Stimulated activated CD8-positive, alpha-beta memory T cell treated with anti-CD3 and anti-CD28 coated beads, Interleukin-15, amount 100 ng/mL, for 24 hours (primary cell): Measurements from ENCODE around the gene TRIO.
"Not testable (repeated sequence)": the region's sequence is repeated elsewhere in the genome, so short reads cannot be mapped to it uniquely, and the experiment has no call there.

Experiments used
- DNase-seq: peaks from one replicate; pipeline ENCODE4 v3.0.0-alpha.2; 2020; ENCODE audit warnings: low read depth

The TRIO gene

DNA sequence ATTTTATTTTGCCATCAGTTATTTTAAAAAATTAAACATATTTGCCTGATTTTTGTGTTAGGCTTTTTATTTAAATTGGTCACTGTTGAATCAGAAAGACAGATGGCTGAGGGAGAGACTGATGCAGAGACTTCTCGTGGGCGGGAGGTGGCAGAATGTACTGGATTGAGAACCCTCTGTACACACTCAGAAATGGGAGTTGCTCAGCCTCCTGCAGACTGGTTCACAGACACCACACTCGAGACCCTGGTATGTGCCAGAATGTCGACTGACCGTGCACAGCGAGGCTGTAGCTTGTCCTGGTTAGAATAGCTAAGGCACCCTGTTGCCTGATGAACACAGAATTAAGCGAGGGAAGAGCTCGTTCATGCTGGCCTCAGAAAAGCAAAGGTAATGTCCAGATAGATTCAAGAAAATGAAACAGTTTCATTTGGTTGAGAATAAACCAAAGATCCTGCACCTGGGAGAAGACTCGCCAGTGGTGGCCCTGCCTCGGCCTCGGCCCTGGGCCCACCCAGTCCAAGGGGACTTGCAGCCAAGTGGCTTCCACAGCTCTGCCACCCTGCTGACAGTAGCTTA lies 367.1 kb downstream of the TRIO start:
- DNase-seq: no peak

DNA sequence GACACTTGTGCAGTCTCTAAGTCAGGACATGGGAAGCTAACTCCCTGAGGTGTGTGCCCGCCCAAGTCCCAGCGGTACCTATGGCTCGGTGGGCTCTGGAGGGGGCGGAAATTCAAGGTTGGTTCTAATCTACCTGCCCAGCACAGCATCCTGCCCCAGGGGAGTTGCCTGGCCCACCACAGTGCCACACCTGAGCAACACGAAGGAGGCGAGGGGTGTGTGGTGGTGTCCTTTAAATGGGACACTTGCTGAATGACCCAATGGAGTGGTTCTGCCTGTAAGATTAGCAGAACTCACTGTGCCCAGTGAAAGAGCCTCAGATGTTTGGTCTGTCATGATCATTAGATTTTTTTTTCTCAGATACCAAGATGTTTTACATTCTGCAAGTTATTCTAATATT lies 367.7 kb downstream of the TRIO start:
- DNase-seq: no peak

DNA sequence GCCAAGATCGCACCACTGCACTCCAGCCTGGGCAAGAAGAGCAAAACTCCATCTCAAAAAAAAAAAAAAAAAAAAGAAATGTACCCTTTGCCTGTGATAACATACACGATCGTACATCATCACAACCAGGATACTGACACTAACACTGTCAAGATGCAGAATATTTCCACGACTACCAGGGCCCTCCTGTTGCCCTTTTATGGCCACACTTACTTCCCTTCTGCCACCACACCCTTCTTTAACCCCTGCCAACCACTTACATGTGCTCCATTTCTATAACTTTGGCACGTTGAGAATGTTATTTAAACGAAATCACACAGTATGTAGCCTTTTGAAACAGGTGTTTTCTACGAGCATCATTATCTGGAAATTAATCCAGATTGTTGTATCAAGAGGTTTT lies 369.4 kb downstream of the TRIO start:
- no peak for DNase-seq

DNA sequence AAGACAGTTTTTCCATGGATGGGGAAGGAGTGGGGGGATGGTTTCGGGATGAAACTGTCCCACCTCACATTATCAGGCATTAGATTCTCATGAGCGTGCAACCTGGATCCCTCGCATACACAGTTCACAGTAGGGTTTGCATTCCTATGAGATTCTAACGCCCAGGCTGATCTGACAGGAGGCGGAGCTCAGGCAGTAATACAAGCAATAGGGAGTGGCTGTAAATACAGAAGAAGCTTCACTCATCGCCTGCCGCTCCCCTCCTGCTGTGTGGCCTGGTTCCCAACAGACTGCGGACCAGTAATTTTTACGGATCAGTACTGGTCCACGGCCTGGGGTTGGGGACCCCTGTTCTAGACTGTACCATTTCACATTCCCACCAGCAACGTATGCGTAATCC lies 370.1 kb downstream of the TRIO start:
- no peak for DNase-seq

DNA sequence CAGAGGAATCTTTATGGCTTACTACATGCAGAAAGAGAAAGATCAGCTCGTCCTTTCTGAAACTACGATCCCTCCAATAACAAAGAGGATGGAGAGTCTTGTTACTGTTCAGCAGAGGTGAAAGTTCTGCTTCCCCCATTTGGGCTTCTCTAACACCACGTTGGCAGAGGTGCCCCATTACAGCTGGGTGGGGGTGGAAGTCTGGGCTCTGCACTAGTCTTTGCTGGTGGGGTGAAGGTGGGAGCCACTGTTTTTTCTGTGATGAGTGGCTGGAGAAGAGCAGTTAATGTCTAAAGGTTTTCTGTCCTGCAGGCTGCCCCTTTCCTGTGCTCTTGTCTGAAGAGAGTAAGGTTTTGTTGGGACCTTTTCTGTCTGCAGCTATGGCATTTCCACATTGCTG lies 373.8 kb downstream of the TRIO start:
- no peak for DNase-seq

DNA sequence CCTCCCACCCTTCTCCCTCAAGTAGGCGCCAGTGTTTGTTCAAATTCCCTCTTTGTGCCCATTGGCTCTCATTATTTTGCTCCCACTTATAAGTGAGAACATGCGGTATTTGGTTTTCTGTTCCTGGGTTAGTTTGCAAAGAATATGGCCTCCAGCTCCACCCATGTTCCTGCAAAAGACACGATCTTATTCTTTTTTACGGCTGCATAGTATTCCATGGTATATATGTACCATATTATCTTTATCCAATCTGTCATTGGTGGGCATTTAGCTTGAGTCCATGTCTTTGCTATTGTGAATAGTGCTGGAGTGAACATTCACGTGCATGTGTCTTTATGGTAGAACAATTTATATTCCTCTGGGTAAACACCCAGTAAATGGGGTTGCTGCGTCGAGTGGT lies 375.5 kb downstream of the TRIO start:
- DNase-seq: no peak

DNA sequence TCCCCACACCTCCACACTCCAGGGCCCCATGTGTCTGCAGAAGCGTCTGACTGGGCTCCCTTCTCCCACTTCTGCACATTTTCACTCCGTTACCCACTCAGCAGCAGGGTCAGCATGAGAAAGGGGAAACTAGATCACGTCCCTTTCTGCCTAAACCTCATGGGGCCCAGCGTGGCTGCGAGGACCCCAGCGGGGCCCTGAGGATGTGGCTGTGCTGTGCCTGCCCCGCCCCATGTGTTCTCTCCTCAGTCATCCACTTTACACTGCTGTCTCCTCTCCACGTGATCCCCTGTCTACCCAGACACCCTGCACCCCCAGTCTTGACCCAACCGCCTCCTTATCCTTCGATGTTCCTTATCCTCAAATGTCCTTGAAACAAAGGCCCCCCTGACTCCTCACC lies 378.6 kb downstream of the TRIO start:
- DNase-seq: no peak

DNA sequence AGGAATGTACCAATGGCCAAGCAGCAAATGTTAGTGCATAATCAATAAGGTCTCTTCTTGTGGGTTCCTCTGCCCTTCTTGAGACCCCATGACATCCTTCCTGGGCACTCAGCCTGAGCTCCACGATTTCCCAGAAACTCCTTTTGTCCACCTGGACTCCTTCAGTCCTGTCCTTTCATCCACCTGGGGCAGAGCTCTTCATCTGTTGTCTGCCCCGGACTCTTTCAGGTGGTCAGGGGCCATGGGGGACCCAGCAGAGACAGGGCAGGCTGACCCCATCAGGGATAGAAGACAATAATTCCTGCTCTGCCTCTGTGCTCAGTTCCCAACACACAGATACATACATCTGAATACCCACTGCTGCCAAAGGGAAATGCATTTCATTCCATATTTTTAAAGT lies 379.6 kb downstream of the TRIO start:
- DNase-seq: no peak

DNA sequence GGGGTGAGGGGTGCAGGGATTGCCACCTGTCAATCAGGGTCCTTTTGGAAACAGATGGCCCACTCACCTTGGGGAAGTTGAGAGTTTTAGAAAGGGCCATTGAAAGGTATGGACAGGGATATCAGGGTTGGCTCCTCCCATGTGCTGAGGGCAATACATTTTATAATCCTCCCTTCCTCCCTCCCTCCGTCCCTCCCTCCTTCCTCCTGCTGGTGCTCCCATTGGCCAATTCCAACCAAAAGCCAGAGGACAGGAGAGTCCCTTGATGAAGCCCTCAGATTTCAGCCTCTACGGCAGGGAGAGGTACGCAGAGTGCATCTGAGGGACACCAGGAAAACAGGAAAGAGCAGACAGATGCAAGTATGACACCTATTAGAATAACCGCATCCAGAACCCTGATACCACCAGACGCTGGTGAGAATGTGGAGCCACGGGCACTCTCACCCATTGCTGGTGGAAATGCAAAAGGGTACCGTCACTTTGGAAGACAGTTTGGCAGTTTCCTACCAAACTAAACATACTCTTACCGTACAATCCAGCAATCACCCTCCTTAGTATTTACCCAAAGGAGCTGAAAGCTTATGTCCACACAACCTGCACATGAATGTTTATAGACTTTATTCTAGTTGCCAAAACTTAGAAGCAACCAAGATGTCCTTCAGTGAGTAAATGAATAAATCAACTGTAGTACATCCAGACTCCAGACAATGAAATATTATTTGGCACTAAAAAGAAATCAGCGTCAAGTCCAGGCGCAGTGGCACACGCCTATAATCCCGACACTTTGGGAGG lies 380.3 kb downstream of the TRIO start:
- DNase-seq: no peak

DNA sequence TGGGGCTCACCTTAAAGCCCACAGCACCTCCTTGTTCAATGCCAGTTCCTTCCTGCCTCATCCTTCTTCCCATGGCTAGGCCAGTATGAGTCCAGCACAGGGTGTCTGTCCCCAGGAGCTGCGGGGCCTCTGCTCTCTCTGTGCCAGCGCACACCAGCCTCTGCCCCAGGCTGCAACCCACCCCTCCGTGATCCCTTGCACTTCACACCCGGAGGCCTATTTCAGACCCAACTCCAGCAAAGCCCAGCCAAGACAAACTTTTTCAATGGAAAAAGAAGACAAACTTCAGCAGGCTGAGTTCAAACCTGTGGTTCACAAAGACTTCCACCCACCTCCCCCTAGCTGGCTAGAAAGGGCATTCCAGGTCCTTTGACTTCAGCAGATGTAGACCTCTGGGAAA lies 382.3 kb downstream of the TRIO start:
- no peak for DNase-seq

DNA sequence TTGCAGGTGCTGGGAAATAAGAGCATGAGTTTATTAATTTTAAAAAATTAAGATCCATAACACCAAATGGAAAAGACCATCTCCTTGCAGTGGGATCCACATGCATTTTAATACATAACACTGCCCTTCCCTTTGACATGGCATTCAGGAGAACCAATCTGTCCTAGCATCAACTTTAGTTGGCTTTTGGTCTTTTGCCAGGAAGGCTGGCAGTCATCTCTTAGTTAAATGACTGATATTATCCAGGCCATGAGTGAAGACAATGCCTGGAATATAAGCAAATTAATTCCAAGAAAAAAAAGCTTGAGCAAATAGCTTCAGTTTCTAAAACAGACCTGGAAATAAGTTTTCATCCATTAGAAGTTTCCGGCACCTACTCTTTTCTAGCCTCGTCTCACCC lies 383.4 kb downstream of the TRIO start:
- no peak for DNase-seq

DNA sequence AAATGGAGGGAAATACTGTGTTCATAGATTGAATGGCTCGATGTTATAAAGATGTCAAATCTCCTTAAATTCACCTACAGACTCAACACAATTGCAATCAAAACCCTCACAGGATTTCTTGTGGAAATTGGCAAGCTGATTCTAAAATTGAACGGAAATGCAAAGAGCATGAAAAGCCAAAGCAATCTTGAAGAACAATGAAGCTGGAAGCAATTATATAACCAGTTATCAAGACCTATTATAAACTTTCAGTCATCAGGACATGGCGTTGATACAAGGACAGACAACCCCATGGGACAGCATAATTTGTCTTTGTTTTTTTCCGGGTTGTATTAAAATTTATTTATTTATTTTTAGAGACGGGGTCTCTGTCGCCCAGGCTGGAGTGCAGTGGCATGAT lies 385.0 kb downstream of the TRIO start:
- DNase-seq: no peak

DNA sequence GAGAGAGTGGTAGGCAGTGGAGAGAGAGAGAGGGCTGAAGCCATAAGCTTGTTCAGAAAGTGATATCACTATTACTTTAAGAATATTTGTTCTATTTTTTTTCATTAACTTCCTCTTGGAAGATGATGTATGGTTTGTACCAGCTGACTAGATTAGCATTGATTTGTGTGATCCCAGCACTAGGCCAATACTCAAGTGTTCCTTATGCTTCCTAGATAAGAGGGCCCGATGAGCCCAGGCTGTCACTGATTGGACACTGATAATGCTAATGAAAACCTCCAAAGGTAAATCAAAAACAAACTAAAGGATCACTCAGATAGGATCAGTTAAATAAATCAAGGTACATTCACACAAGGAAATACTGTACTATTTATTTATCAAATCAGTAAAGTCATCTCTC lies 385.8 kb downstream of the TRIO start:
- no peak for DNase-seq

DNA sequence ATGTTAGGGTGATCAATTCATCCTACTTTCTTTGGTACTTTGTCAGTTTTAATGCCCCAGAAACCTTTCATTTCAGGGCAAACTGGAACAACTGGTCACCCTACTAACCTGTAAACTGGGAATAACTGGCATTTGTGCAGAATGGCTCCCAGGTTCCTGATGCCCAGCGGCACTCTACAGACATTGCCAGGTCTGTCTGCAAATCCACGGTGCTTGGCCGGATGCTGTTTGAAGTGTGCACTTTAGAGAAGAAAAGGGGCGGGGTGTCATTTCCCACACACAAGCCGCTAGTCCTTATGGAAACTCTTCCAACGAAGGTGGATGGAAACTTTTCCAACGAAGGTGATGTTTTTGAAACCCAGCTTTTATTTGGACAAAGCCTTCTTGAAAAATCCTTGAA lies 388.5 kb downstream of the TRIO start:
- DNase-seq: no peak

DNA sequence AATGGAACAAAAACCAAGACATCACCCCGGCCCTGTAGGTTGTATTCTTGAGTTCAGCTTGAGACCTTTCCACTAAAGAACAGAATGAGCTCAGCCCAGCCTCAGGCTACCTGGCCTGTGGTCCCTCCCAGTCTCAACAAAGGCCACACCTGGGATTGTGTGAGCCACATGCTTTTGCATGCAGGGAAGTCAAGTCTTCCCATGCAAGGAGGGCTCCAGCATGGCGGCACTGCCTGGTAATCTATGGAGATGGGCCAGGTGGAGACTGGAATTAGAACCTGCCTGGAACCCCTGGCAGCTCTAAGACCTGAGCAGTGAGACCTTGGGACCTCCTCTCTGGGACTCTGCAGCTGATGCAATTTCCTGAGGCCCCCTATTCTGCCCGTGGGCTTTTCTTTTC lies 389.0 kb downstream of the TRIO start:
- no peak for DNase-seq

DNA sequence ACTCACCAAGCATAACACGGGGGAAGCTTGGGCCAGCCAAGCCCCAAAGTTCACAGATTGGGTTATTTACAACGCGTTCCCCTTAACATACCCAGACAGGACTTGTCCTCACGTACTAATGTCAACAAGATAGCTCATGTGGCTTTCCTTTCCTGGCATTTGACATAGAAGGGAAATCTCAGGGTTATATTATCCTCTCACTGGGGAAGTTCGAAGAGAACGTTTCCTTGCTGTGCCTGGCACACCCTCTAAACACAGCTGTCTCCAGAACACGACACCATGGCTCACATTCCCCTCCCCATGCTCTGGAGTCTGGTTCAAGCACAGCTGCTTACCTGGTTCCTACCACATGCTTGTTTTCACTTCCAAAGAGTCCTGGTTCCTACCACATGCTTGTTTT lies 391.6 kb downstream of the TRIO start:
- DNase-seq: no peak

DNA sequence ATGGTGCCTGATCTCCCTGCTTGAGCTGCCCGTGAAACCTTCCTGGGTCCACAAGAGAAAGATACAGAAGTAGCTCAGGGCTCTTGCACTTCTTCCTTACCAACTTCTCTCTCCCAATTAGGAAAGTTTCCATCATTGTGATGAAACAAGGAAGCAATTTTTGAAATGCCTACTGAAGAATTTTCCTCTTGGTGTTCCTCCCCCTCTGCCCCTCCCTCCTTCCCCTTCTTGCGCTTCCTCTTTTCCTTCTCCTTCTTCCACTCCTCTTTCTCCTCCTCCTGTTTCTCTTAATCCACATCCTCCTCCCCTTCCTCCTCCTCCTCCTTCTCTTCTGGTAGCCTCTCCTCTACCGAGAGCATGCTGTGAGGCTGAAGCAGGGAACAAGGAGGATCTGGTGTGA lies 402.2 kb downstream of the TRIO start:
- DNase-seq: no peak

DNA sequence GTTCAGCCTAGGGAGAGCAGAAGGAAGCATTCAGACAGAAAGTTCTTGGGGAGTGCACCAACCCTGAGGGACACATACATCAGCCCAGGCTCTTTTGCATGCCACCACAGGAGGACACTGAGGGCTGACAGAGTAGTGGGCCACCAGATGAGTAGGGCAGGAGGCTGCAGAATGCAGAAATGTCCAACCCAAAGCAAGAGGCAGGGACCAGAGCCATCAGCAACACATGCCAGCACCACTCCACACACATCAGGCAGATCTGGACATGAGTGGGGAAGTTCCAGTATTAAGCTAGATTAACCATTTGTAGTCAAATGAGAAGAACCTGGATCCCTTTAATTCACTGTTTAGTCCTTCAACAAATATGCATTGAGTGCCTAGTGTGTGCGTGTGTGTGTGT lies 402.7 kb downstream of the TRIO start:
- no peak for DNase-seq

DNA sequence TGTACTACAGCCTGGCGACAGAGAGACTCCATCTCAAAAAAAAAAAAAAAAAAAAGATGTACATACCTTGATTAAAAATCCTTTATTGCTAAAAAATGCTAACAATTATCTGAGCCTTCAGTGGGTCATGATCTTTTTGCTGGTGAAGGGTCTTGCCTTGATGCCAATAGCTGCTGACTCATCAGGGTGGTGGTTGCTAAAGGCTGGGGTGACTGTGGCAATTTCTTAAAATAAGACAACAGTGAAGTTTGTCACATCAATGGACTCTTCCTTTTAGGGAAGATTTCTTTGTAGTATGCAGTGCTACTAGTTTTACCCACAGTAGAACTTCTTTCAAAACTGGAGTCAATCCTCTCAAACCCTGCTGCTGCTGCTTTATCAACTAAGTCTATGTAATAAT lies 404.5 kb downstream of the TRIO start:
- no peak for DNase-seq

DNA sequence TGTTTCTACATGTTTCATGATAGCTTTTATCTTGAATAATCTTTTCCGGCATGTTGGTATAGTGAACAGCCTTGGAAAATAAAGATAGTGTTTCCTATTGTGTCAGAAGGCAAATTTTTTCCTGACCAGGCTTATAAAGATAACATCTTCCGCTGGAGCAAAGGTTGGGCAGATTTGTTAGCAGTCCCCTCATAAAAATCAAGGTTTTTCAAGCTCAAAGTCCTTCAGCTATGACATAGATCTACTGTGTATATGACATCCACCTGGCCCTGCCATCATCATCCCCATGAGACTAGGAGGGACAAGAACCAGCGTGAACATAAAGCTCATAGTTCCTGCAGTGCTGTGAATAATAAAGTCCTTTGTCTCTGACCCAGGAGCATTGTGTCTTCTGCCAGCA lies 408.1 kb downstream of the TRIO start:
- no peak for DNase-seq

DNA sequence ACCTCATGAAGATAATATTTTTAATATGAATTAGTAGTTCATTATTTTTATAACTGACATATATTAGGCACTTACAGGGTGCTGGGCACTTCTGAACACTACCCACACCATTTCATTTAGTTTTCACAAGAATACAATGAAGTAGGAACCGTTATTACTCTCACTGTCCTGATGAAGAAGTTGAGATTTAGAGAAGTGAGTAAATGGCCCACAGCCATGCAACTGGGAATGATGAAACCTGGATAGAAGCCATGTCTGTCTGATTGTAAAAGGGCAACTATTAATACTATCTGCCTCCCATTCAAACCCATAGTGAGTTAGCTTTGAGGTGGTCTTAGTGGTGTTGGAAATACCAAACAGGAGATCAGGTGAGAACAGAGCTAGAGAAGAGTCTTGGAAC lies 408.9 kb downstream of the TRIO start:
- no peak for DNase-seq

DNA sequence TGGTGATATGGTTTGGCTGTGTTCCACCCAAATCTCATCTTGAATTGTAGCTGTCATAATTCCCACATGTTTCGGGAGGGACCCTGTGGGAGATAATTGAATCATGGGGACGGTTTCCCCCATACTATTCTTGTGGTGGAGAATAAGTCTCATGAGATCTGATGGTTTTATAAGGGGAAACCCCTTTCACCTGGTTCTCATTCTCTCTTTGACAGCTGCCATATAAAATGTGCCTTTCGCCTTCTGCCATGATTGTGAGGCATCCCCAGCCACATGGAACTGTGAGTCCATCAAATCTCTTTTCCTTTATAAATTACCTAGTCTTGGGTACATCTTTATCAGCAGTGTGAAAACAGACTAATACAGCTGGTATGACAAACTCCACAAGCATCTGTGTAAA lies 411.1 kb downstream of the TRIO start:
- DNase-seq: not testable (repeated sequence)

DNA sequence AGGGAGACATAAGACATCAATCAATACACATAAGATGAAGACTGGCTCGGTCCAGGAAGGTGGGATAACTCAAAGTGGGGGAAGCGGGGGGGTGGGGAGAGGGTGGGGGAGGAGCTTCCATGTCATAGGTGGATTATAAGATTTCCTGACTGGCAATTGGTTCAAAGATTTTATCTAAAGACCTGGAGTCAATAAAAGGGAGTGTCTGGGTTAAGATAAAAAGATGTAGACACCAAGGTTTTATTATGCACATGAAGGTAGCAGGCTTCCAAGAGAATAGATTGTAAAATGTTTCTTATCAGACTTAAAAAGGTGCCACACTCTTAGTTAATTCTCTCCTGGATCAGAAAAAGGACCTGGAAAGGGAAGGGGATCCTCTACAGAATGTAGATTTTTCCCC lies 412.9 kb downstream of the TRIO start:
- DNase-seq: no peak

DNA sequence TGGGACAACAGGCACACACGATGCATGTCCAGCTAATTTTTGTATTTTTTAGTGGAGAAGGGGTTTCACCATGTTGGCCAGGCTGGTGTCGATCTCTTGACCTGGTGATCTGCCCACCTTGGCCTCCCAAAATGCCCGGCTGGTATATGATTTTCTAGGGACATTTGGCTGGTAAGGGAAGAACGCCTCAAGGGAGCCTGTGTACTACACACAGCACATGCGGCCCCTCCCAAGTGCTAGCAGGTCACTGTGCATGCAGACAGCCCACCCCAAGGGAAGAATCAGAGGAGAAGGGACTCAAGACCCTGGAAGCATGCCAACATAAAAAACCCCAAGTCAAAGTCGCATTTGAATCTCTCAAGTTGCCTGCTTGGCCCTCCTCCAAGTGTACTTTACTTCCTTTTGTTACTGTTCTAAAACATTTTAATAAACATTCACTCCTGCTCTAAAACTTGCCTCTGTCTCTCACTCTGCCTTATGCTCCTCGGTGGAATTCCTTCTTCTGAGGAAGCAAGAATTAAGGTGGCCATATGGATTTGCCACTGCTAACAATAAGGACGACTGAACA lies 414.1 kb downstream of the TRIO start:
- no peak for DNase-seq
